Astrocyte of the spinal cord (primary cell): ENCODE data around the gene IFNGR2.
A peak's percentile ranks its signal among the peaks of the same experiment; 100 is the strongest.
"Not testable (repeated sequence)": the region's sequence is repeated elsewhere in the genome, so short reads cannot be mapped to it uniquely, and the experiment has no call there.

Experiments
- DNase-seq: peaks from one replicate; pipeline ENCODE4 v3.0.0; 2011; ENCODE audit warnings: low read depth, low spot score
- H3K4me3 ChIP-seq: 2 replicates; pipeline ENCODE4 v1.5.1; 2011; ENCODE audit warnings: low read depth, mild to moderate bottlenecking, low read length, moderate library complexity
- in situ Hi-C: cut with HindIII; loops from 2 replicates; pipeline ENCODE4 v1.10.0; 2017; ENCODE audit warnings: low sequenced_read_pairs
- TF ChIP-seq, protein P1 (sequence below): IDR thresholded peaks from 2 replicates; pipeline ENCODE4 v1.5.1; 2012; ENCODE audit warnings: low read depth, mild to moderate bottlenecking, low read length, inconsistent platforms

IFNGR2 gene

DNA sequence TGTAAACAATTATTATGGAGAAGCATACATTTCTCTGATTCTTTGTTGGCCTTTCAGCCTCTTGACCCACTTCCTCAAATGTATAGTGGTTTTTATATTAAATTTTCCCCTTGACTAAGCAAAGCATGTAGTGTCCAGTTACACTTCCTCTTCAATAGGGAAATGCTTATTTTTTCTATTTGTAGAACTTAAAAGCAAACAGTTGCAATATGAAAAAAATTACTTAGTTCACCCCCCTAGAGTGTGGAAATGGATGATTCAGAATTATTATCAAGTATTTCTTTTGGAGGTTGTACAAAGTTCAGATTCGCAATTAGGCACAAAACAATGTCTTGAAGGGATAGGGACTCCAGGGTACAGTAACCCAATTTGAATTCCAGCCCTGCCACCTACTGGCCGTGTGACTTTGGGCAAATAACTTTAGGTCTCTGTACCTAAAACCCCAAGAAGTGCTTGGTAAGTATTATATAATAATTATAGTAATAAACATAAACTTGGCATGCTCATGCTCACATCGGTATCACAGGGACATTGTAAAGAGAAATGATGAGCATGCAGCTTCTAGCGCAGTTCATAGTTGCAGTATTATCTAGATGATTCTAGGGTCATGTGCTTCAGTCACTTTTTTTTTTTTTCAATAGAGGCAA is 28.6 kb upstream of the IFNGR2 start:
- DNase-seq = peak; percentile 68
- no peak overlapping the region for H3K4me3 ChIP-seq
- TF ChIP-seq, protein P1, sequence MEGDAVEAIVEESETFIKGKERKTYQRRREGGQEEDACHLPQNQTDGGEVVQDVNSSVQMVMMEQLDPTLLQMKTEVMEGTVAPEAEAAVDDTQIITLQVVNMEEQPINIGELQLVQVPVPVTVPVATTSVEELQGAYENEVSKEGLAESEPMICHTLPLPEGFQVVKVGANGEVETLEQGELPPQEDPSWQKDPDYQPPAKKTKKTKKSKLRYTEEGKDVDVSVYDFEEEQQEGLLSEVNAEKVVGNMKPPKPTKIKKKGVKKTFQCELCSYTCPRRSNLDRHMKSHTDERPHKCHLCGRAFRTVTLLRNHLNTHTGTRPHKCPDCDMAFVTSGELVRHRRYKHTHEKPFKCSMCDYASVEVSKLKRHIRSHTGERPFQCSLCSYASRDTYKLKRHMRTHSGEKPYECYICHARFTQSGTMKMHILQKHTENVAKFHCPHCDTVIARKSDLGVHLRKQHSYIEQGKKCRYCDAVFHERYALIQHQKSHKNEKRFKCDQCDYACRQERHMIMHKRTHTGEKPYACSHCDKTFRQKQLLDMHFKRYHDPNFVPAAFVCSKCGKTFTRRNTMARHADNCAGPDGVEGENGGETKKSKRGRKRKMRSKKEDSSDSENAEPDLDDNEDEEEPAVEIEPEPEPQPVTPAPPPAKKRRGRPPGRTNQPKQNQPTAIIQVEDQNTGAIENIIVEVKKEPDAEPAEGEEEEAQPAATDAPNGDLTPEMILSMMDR = peak; percentile 68
- in situ Hi-C loops = no loop called here

DNA sequence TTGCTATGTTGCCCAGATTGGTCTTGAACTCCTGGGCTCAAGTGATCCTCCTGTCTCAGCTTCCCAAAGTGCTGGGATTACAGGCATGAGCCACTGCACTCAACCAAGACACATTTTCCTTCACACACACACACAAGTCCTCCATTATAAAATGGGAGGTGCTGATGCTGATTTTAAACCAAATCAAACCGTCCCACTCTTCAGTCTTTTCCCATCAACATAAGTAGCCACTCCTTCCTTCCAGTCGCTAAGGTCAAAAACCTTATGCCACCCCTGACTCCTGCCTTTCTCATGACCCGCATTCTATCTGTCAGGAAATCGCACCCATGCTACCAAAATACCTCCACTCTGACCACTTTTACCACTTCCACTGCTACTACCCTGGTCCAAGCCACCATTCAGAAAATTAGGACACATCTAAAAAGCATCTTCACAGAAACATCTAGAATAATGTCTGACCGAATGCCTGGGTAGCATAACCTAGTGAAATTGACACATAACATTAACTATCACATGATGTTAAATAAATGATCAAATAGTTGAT is 28.0 kb upstream of the IFNGR2 start:
- no peak overlapping the region for H3K4me3 ChIP-seq
- in situ Hi-C loops = no loop called here
- DNase-seq = no peak
- TF ChIP-seq, protein P1 = no peak

DNA sequence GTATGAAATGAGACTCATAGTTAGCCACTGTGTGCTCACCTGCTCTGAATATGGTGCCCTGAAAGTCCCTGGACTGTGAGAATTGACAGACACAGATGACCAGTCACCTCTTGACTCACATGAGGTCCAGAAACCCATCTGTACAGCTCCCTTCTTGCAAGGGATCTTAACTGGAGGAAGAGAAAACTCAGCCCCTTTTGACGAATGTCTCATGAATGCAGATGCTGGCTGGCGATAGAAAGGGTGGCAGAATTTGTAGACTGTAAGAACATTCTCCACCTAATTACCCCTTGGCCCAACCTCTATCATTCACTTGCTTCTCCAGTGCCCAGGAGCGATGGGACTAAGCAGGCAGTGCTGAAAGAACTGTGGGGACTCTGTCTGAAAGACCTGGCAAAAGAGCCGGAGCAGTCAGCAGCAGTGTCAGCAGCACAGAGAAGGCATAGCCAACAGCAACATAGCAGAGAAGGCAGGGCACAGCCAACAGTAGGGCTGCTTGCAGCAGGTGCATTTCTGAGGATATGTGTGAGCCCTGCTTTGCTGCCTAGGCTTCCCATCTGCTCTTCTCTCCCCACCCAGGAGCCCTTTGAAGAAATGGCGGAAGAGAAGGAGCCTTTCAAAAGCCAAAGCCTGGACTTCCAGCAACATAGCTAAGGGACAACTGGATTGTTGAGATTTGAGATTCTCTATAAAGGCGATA is 25.8 kb upstream of the IFNGR2 start:
- in situ Hi-C loops = no loop called here
- H3K4me3 ChIP-seq = no peak overlapping the region
- TF ChIP-seq, protein P1 = no peak
- no peak for DNase-seq

DNA sequence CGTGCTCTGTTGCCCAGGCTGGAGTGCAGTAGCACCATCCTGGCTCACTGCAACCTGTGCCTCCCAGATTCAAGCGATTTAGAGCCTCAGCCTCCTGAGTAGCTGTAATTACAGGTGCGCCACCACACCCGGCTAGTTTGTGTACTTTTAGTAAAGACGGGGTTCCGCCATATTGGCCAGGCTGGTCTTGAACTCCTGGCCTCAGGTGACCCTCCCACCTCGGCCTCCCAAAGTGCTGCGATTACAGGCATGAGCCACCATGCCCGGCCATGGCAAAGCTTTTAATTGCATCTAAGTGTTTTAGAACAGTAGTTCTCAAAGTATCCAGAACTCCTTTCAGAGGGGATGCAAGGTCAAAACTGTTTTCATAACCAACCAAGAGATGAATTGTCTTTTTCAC is 25.1 kb upstream of the IFNGR2 start:
- in situ Hi-C loops = no loop called here
- DNase-seq = no peak
- H3K4me3 ChIP-seq = no peak overlapping the region
- TF ChIP-seq, protein P1 = no peak

DNA sequence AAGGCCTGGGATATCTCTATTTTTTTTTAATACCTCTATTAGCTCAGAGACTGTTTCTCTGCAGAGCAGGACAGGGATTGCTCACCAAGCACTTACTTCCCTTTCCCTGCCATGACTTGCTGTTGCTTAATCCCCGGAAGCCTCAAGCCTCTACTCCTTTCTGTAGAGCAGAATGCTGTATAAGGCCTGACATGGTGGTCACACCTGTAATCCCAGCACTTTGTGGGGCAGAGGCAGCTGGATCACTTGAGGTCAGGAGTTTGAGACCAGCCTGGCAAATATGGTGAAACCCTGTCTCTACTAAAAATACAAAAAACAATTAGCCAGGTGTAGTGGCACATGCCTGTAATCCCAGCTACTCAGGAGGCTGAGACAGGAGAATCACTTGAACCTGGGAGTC is 23.3 kb upstream of the IFNGR2 start:
- in situ Hi-C loops, H3K4me3 ChIP-seq: not testable (repeated sequence)
- peak; percentile 51 for DNase-seq

DNA sequence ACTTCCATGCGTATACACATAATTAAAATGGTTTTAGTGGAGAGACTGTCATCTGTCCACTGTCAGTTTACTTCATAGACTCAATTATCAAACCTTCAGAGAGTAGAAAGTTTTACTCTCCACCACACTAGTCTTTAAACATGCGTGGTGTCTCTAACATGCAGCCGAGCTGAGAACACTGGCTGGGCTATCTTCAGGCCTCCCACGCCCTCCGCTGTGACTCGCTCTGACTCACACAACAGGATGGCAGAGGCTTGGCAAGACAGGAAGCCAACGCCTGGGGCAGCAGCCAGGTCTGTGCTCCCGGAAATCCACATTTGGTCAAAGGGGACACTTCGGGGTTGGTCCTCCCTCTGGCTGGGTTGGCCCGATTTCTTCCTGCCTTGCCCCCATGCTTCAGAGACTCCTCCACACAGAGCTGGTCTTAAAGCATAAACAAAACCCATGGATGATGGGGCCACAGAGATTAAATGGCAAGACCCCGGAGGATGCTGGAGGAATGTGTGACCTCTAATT is 22.7 kb upstream of the IFNGR2 start:
- H3K4me3 ChIP-seq = no peak overlapping the region
- in situ Hi-C loops = no loop called here
- TF ChIP-seq, protein P1 = no peak
- peak; percentile 91 for DNase-seq

DNA sequence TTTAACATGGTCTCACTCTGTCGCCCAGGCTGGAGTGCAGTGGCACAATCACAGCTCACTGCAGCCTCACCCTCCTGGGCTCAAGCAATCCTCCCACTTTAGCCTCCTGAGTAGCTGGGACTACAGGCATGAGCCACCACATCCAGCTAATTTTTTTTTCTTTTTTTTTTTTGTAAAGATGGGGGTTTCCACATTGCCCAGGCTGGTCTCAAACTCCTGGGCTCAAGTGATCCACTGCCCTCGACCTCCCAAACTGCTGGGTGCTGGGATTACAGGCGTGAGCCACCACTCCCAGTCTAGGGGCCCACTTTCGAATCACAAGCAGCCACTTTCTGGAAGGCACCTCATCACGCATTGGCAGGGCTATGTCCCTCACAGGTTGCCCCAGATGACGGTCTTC is 21.8 kb upstream of the IFNGR2 start:
- in situ Hi-C loops, DNase-seq, H3K4me3 ChIP-seq: not testable (repeated sequence)
